ENCODE measurements around the gene UGT1A9.
A peak's percentile ranks its signal among the peaks of the same experiment; 100 is the strongest.

The UGT1A9 gene

GRCh38 chr2:233800208-233800607 lies 128.5 kb downstream of the UGT1A9 start:
- ATAC-seq: no peak

DNA sequence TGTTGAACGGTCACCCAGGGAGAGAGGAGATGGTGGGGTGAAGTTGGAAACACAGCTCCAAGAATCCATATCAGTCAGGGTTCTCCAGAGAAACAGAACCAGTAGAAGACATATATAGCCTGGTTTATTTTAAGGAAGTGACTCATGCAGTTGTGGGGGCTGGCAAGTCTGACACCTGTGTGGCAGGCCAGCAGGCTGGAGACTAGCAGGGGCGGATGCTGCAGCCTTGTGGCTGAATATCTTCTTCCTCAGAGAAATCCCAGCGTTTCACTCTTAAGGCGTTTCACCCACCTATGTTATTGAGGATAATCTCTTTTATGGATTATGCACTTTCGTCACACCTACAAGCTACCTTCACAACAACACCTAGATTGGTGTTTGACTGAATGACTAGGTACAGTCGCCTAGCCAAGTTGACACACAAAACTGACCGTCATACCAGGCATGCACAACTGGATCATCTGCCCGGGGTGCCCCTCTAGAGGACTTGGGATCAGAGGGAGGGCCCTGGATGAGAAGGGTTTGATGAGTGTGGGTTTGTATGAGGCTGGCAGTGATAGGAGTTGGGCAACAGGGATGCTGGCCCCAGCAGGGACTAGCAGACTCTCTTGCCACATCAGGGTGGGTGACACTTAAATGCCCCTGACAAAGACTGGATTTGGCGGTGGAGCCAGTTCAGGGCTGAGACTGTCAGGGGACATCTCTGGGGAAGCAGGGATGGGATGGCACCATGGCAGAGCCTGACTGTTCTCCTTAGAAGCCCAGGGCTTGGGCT lies 129.8 kb downstream of the UGT1A9 start:
- ATAC-seq: peak in 1 of 2 donors; percentile 49

DNA sequence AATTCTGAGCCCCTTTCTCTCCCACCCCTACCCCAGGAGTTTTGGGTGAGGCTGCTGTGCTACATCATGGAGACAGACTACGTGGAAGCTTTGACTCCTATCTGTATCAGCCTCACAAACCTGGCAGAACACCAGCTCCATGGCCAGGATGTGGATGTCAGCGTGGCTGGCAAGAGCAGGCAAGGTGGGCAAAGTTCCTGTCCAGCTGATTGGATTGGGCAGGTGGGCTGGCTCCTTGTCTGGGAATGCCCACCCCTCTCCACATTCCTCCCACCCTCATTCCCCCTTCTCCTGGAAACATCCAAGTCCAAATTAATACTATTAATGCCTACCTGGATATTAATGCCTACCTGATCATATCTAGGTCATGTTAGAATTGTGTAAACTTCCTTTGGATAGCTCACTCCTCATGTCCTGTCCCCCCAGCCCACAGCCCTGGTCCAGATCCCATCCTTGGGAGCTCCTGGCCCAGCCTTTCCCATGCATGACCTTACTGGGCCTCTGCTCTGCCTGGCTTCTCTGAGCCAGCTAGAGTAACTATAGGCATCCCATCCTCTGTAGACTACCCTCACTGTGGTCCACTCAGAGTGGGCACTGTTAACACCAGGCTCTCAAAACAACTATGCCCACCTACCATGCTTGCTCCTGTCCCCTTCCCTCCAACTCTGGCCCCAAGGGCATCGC lies 130.6 kb downstream of the UGT1A9 start:
- no peak for ATAC-seq

GRCh38 chr2:233803292-233803911 lies 131.7 kb downstream of the UGT1A9 start:
- ATAC-seq: no peak

DNA sequence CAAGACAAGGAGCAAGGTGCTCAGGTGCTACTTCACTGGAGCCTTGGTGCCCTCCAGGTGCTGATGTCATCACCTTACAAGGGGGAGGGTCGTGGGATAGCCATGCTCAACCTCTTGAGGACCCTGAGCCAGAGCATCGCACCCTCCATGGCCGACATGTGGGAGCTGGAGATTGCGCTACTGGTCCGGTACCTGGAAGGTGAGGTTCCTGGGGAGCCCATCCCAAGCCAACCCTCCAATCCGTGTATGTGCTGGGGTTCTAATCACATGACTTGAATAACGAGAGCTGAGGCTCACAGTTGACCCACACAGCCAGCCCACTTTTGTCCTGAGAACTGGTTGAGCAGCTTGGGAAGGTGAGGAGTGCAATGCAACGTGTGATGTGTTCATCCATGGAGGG lies 132.3 kb downstream of the UGT1A9 start:
- no peak for ATAC-seq

- no peak for ATAC-seq
Observed at GRCh38 chr2:233807215-233807865, 135.6 kb downstream of the UGT1A9 start.

DNA sequence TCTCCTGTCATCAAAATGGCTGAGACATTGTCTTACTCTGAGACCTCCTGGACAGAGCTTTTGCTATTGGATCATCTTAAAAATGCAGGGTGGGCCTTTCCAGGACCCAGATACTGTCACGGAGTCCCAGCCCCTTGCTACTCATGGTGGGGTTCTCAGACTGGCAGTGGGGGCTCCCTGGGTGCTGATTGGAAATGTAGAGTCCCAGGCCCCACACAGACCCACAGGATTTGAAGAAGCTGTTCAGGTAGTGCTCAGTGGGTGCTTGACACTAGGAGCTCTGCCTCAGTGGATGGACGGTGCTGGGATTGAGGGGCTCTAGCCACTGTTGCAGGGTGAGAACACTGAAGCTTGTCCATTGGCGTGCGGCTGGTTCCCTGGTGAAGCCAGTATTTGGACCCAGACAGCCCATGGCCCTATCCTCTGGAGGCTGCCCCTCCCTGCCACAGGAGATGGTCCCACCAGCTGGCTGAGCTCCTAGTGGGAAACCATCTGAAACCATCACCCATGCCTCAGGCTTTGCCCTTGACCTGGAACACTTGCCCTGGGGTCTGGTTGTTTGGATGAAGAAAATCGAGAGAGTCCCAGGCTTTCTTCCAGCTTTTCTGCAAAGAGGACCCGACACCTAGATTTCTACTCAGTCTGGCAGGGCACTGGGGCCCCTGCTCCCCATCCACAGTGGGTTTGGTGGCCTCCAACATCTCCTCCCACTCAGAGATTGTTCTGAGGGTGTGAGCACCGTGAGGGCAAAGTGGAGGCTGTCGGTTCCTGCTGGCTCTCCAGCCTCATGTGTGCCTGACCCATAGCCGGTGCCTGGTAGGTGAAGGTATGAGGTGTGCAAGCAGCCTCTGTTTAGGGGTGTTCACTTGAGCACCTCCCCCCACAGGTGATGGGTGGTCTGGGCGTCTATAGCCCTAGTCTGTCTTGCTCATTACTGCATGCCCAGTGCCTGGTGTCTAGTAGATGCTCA lies 136.6 kb downstream of the UGT1A9 start:
- ATAC-seq: no peak

DNA sequence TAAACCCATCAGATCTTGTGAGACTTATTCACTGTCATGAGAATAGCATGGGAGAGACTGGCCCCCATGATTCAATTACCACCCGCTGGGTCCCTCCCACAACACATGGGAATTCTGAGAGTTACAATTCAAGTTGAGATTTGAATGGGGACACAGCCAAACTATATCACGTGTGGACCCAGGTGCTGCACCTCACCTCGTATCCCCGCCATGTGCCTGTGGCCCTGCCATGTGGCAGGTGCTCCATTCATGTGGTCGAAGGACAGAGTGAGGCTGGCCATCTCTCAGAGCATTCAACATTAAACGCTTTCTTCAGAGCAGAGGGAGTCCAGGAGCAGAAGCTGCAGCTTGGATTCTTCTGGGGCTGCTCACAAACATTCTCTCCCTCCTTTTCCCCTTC lies 138.7 kb downstream of the UGT1A9 start:
- no peak for ATAC-seq

- no peak for ATAC-seq
Observed at GRCh38 chr2:233811087-233811486, 139.4 kb downstream of the UGT1A9 start.

DNA sequence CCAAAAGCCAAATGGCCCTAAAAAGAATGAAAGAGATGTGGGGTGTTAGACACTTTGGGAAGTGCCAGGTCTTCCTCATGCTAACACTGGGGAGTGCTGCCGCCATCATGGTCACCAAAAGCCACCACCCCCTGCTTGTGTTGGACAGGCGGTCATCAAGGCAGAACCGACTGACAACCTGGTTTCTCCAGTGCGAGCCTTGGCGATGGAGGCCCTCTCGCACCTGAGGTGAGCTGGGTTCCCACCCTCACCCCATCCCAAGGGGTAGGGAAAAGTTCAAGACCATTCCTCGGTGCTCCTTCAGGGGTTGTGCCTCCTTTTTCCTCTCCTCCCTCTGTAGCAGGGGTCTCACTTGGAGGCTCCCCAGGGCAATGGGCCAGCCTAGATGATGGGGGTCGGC lies 140.0 kb downstream of the UGT1A9 start:
- ATAC-seq: no peak

- ATAC-seq: no peak
Observed at GRCh38 chr2:233813236-233814055, 141.7 kb downstream of the UGT1A9 start.

DNA sequence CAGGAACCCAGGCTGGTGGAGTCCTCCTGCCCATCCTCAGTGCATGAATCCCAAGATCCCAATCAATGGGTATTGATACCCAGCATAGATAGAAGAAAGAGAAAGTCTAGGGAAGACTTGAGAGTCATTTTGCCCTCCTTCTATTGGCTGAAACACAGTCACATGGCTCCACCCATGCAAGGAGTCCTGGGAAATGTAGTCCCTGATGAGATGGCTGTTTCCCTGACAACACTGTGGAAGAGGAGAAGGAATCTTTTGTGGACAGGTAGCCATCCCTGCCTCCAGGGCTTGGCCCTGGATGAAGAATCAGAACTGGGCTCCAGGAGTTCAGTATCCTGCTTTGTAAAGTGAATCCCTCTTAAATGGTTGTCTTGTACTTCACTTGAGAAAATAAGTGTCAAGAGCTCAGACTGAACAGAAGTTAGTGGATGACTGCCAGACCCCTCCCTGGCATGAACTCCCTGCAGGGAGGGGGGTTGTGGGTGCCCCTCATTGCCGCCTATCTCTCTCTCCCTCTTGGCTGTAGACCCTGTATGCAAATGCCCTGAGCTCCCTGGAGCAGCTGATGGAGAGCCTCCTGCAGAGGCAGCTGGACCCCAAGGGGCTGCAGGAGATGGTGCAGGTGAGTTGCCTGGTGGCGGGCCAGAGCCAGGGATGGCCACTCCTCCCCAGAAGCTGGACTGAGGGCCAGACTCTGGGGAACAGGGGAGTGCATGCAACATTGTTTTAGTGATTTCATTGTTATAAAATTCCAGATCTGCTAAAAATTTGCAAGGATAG lies 142.5 kb downstream of the UGT1A9 start:
- ATAC-seq: no peak

DNA sequence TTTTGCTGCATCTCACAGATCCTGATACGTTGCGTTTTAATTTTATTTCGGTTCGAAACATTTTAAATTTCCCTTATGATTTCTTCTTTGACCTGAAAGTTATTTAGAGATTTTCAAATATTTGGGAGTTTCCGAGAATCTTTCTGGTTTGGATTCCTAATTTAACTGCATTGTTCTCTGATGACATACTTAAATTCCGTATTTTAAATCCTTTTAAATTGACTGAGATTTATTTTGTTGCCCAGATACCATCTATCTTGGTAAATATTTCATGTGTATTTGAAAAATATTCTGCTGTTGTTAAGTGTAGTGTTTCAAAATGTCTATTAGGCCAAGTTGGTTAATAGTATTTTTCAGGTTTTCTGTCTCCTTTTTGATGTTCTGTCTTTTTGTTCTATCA lies 144.2 kb downstream of the UGT1A9 start:
- no peak for ATAC-seq

GRCh38 chr2:233816334-233816733 lies 144.6 kb downstream of the UGT1A9 start:
- ATAC-seq: no peak

GRCh38 chr2:233816771-233817170 lies 145.1 kb downstream of the UGT1A9 start:
- no peak for ATAC-seq

GRCh38 chr2:233817361-233817911 lies 145.7 kb downstream of the UGT1A9 start:
- no peak for ATAC-seq

GRCh38 chr2:233817995-233818638 lies 146.4 kb downstream of the UGT1A9 start:
- no peak for ATAC-seq

DNA sequence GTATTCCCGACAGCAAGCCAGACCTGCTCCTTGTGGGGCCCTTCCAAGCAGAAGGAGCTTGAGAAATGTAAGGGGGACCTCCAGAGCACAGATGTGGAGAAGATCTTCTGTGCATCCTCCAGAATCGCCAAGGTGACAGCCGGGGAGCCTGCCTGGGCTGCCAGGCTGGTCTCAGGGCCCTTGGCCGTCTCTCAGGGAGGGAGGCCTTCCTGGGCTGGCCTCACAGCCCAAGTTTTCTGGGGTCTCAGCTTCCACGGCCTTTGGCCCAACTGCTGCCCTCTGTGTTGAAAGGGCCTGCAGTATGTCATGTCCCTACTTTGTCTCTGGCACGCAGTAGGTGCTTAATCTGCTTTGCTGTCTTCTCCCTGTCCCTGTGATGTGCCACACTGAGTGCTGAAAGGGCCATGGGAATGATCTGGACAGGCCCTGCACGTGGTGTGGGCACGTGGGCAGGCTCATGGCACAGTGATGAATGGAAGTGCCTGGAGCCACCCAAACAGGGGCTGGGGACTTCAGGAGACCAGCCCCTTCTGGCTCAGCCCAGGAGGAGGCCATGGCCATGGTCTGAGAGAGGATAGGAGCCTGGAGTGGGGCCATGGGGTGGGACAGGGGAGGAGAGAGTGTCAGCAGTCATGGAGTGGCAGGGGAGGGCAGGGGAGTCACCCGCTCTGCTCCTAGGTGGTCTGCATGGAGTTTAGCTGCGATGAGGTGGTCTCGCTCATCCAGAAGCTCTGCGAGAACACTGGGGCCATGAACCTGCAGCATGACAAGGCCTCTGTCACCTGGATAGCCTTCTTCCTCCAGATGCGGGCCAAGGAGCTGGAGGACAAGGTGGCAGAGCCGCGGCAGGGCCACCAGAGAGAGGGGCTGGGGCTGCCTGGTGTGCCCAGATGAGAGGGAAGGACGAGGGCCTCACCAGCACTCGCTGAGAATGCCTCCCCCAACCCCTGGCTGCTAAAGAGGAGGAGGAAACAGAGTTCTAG lies 147.2 kb downstream of the UGT1A9 start:
- no peak for ATAC-seq
